Hair follicle dermal papilla cell (primary cell): ENCODE measurements around the gene MYO18B. TPM values are rescaled to one million over a fixed set of nuclear protein-coding genes. Genes with fewer than 3 reads are reported as not detected.

Experiments used
- small RNA-seq: library from RNA; depleted of rRNA; stranded (forward); fragments of <200 nt; gene quantifications from one replicate; pipeline ENCODE3, GENCODE V24; 2012
- total RNA-seq: library from RNA; depleted of rRNA; stranded (reverse); fragments of >200 nt; gene quantifications from 2 replicates; pipeline ENCODE4 v1.2.3, GENCODE V29; 2012

Gene MYO18B
- not detected in 2 replicates for total RNA-seq

DNA sequence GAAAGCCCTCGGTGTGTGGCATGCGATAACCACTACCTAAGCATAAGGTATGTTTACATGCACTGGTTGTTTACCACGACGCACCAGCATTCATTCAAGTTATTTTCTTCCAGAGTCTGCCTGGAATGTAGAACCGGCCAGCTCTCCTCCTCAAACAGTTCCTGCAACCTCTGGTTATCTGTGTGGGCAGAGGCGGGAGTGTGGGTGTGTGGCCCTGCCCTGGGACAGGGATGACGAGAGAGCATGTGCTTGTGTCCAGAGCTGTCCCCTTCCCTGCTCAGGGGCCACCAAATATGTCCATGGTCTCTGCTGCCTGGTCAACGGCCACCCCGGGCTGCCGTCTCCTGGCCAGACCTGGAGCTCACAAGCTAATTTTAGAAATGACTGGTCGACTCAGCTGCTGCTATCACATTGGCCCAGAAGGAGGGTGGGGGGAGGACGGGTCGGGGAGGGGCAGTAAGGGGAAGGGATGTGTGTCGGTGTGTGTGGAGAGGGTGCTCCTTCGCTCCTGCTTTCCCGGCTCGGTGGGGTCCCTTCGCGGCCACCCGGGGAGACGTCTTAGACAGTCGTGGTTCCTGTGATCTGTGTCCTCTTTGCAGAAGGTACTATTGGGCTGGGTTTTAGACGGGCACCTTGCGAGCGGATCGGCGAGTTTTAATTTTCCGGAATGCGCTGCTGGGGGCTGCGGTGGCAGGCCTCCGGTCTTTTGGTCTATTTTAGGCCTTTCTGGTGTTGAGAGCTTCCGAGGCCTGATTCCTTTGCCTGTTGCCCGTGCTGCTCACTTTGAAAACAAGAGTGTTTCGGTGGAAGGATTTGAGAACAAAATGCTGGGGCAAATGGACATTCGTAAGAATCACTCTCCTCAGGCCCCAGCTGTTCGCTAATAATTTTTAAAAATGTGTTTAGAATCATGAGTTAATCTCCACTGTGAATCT, at the start of gene MYO18B:
MYO18B (plus strand) TSS at position 497 of the 935 bp plus-strand sequence. CDS start 18,905 bp downstream, outside the sequence.

Small RNAs within 50 kb of the gene (small RNA-seq; reads per million reads assigned to genes)
- gene RN7SKP169 (not detected), gene RNA5SP494 (not detected), gene Z98949.2 (not detected)

Other genes starting within 250 kb of the MYO18B start
- 1.1 and 1.8 TPM in 2 replicates for gene GRK3, start 177.5 kb upstream of the MYO18B start, total RNA-seq